ENCODE measurements around the gene PLEKHA6. TPM values are rescaled to one million over a fixed set of nuclear protein-coding genes. Genes with fewer than 3 reads are reported as not detected.

The PLEKHA6 gene
- total RNA-seq, 1 donor from 2014 or later = 4.9 TPM

DNA sequence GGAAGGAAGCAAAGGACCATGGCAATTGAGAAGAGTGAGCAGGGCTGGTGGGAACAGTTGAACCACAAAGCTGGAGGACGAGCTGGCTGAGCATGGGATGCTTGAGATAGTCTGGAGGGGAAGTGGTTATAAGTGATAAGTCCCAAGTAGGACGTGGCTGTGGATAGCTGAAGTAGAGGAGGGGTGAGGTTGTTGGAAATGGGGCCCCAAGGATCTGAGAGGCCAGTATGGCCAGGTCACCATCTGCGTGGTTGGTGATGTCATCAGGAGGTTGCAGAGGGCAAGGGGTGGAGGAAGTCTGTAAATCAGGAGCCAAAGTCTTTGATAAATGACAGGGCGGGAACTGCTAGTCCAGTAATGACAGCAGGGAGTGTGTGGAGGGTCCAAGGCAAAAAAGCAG lies 182.6 kb downstream of the PLEKHA6 start:
- Histone ChIP-seq H3K27me3 (no peaks in the 10 kb centered on the region), H3K4me1 (no peaks in the 10 kb centered on the region), H3K9me3 (no peaks in the 10 kb centered on the region), H3K27ac (no peak overlapping the region), H3K36me3 (no peaks in the 10 kb centered on the region), H3K4me3 (no peak overlapping the region)
- DNase-seq (ENCODE audit: low spot score in 2 of 2) = no peak
- TF ChIP-seq, protein P1, sequence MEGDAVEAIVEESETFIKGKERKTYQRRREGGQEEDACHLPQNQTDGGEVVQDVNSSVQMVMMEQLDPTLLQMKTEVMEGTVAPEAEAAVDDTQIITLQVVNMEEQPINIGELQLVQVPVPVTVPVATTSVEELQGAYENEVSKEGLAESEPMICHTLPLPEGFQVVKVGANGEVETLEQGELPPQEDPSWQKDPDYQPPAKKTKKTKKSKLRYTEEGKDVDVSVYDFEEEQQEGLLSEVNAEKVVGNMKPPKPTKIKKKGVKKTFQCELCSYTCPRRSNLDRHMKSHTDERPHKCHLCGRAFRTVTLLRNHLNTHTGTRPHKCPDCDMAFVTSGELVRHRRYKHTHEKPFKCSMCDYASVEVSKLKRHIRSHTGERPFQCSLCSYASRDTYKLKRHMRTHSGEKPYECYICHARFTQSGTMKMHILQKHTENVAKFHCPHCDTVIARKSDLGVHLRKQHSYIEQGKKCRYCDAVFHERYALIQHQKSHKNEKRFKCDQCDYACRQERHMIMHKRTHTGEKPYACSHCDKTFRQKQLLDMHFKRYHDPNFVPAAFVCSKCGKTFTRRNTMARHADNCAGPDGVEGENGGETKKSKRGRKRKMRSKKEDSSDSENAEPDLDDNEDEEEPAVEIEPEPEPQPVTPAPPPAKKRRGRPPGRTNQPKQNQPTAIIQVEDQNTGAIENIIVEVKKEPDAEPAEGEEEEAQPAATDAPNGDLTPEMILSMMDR (IDR thresholded peaks at IDR 0.05) = no peak
- intact Hi-C loops (cut with DNase I) = no loop called here

DNA sequence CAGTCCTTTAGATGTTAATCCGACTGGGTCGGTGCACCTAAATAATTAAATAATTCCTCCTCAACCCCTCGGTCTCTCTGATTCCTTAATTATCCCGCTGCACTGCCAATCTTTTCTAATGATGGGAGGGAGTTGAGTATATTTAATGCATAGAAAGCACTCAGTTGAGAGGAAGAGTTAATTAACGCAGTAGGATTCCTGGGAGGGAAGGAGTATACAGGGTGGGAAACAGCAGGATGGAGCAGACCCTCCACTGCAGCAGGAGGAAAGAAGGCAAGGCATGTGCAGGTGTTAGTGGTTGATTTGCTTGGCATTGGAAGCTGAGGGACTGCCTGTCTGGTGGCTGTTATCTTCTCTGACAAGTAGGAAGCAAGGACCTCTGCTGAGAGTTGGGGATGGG lies 183.7 kb downstream of the PLEKHA6 start:
- intact Hi-C loops (cut with DNase I) = no loop called here
- Histone ChIP-seq H3K4me1 (no peaks in the 10 kb centered on the region), H3K27ac (no peak overlapping the region), H3K27me3 (no peaks in the 10 kb centered on the region), H3K4me3 (no peak overlapping the region), H3K36me3 (no peaks in the 10 kb centered on the region), H3K9me3 (no peaks in the 10 kb centered on the region)
- TF ChIP-seq, protein P1 (IDR thresholded peaks at IDR 0.05) = no peak
- no peak for DNase-seq (ENCODE audit: low spot score in 2 of 2)

DNA sequence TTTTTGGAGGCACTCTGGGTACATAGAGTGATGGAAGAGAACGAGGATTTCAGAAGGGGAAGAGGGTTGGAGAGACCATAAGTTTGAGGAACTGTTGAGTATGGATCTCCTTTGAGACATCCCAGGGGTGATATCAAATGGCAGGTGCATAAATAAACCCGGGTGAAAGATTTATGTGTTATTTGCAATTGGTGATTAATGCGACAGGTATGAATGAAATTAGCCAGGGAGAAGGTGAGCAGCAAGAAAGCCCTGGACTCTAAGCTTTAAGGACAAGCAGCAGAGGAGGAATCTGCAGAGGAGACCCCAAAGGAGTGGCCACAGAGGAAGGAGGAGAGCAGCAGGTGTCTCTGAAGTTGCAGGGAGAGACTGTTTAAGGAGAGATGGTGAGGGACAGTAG lies 184.8 kb downstream of the PLEKHA6 start:
- Histone ChIP-seq H3K27ac (no peak overlapping the region), H3K9me3 (peaks cover 0 to 8% of the 10 kb centered on the region in 2 donors), H3K4me3 (no peak overlapping the region), H3K4me1 (no peaks in the 10 kb centered on the region), H3K27me3 (no peaks in the 10 kb centered on the region), H3K36me3 (no peaks in the 10 kb centered on the region)
- TF ChIP-seq, protein P1 (IDR thresholded peaks at IDR 0.05) = no peak
- intact Hi-C loops (cut with DNase I) = no loop called here
- DNase-seq (ENCODE audit: low spot score in 2 of 2) = no peak

DNA sequence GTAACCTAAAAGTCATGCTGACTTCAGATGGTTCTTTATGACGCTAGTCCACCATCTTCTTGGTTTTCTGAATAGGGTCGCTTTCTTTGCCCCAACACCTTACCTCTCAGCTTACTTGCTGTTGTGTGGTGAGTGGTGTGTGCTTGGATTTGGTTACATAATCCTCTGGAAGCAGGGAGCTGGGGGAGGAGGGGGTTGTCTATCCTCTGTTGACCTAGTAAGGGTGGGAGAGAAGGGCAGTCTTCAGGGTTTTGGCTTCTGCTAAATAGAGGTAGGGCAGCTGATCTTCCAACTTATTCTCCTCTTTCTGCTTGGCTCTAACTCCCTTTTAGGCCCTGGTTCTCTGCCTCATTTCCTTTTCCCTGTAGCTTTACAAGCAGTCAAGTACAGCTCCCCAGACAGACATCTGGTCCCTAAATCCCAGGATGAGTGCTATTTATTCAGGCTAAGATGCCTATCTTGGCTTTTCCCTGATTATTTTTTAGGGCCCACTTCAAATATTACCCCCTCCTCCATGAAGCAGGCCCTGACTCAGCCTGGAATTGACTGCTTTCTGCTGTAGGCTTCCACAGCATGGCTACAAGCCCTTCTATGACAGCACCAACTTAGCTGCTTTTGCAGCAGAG lies 187.2 kb downstream of the PLEKHA6 start:
- DNase-seq (ENCODE audit: low spot score in 2 of 2) = no peak
- H3K9me3 ChIP-seq = peaks cover 3 to 25% of the 10 kb centered on the region in 2 donors
- H3K27me3 ChIP-seq = no peaks in the 10 kb centered on the region
- no peaks in the 10 kb centered on the region for H3K4me1 ChIP-seq
- no peak overlapping the region for H3K27ac ChIP-seq
- TF ChIP-seq, protein P1 (IDR thresholded peaks at IDR 0.05) = no peak
- no peak overlapping the region for H3K4me3 ChIP-seq
- intact Hi-C loops (cut with DNase I) = no loop called here
- H3K36me3 ChIP-seq = no peaks in the 10 kb centered on the region

DNA sequence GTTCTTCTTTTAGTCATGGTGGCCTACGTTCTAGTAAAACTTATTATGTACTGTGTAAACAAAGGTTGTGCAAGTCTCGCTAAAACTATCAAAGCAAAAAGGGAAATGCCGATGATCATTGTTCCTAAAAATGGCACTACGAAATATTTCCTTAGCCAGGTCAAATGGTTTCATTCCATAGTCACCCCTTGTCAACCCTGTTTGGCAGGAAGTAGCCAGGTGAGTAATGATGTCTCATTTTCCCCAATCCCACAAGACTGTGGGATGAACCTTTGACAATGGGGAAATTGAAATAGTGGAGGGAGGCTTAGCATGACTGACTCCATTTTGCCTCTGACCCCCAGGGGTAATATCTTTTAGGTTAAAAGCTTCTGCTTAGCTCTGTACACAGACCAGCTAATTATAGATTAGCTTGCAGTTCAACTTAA lies 188.0 kb downstream of the PLEKHA6 start:
- TF ChIP-seq, protein P1 (IDR thresholded peaks at IDR 0.05) = no peak
- no peaks in the 10 kb centered on the region for H3K36me3 ChIP-seq
- peaks cover 3 to 25% of the 10 kb centered on the region in 2 donors for H3K9me3 ChIP-seq
- intact Hi-C loops (cut with DNase I) = no loop called here
- H3K27me3 ChIP-seq = no peaks in the 10 kb centered on the region
- no peak overlapping the region for H3K27ac ChIP-seq
- no peaks in the 10 kb centered on the region for H3K4me1 ChIP-seq
- no peak overlapping the region for H3K4me3 ChIP-seq
- DNase-seq (ENCODE audit: low spot score in 2 of 2) = no peak

Measured in ascending aorta (tissue), 2 donors.